Colonic mucosa (tissue), 4 donors: ENCODE data around the gene PHF23. TPM values are rescaled to one million over a fixed set of nuclear protein-coding genes. Genes with fewer than 3 reads are reported as not detected.
A peak's percentile ranks its signal among the peaks of the same experiment; 100 is the strongest.
"Not testable (repeated sequence)": the region's sequence is repeated elsewhere in the genome, so short reads cannot be mapped to it uniquely, and the experiment has no call there.

Experiments
- DNase-seq: peaks from one replicate; pipeline ENCODE4 v3.0.0-alpha.2; 2020
- H3K27ac ChIP-seq: fragments of 200-600 bp; one replicate; pipeline ENCODE4 v1.8.0; 2021
- H3K27me3 ChIP-seq: fragments of 200-600 bp; one replicate; pipeline ENCODE4 v1.8.0; 2021
- H3K36me3 ChIP-seq: fragments of 200-600 bp; one replicate; pipeline ENCODE4 v1.8.0; 2021
- H3K4me1 ChIP-seq: fragments of 200-600 bp; one replicate; pipeline ENCODE4 v1.8.0; 2021; ENCODE audit warnings: mild to moderate bottlenecking
- H3K4me3 ChIP-seq: fragments of 200-600 bp; one replicate; pipeline ENCODE4 v1.8.0; 2021
- H3K9ac ChIP-seq, 2 donors: one replicate each; pipeline ENCODE4 v1.7.0; 2013; ENCODE audit warnings: control low read depth in 2 of 2, low read depth in 2 of 2, low read length in 2 of 2
- H3K9me3 ChIP-seq: fragments of 200-600 bp; one replicate; pipeline ENCODE4 v1.8.0; 2021
- intact Hi-C: fragments of 100-400 bp; cut with DNase I; formaldehyde crosslinking; loops from one replicate; pipeline ENCODE4 v1.14.1; 2022
- total RNA-seq, 2 donors: library from RNA; stranded (reverse); fragmentation: NEBNext Ultra II Directional in 1 of 2; extraction: Animal tissue kit (Norgen Biotek cat#: 25700) in 1 of 2; gene quantifications; one replicate each; pipeline ENCODE4 v1.2.1, GENCODE V29; 2021
- TF ChIP-seq, protein P1 (sequence below): fragments of 200-600 bp; IDR thresholded peaks from one replicate; pipeline ENCODE4 v1.8.0; 2022; ENCODE audit warnings: antibody characterized with exemption, mild to moderate bottlenecking
- donor health status: healthy.
- donor health status: DM: no; HTN: no; CAD: no.
- donor health status: DM: no; HTN: no; CAD: no.

Gene PHF23
- total RNA-seq, 2 donors from 2014 or later = 29.8 to 38.6 TPM

DNA sequence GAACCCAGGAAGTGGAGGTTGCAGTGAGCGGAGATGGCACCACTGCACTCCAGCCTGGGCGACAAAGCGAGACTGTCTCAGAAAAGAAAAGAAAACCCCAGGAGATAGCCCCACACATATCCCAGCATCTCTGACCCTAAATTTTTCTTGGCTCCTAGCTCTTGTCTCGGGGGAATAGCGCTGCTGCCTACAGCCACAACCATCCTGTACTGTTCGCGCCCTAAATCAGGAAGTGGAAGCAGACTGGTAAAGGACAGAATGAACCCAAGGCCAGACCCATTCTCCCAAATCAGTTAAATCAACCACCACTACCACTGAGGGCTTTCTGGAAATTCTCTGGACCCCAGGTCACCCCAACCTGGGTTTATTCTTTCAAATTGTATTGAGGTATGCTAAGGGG is 10.6 kb upstream of the PHF23 start:
- no peaks in the 10 kb centered on the region for H3K27me3 ChIP-seq
- DNase-seq = no peak
- peak overlapping the region; percentile 95 to 98 for H3K9ac ChIP-seq
- peaks cover 18% of the 10 kb centered on the region for H3K4me1 ChIP-seq
- TF ChIP-seq, protein P1, sequence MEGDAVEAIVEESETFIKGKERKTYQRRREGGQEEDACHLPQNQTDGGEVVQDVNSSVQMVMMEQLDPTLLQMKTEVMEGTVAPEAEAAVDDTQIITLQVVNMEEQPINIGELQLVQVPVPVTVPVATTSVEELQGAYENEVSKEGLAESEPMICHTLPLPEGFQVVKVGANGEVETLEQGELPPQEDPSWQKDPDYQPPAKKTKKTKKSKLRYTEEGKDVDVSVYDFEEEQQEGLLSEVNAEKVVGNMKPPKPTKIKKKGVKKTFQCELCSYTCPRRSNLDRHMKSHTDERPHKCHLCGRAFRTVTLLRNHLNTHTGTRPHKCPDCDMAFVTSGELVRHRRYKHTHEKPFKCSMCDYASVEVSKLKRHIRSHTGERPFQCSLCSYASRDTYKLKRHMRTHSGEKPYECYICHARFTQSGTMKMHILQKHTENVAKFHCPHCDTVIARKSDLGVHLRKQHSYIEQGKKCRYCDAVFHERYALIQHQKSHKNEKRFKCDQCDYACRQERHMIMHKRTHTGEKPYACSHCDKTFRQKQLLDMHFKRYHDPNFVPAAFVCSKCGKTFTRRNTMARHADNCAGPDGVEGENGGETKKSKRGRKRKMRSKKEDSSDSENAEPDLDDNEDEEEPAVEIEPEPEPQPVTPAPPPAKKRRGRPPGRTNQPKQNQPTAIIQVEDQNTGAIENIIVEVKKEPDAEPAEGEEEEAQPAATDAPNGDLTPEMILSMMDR = no peak
- no peaks in the 10 kb centered on the region for H3K9me3 ChIP-seq
- H3K4me3 ChIP-seq = peak overlapping the region; percentile 98
- intact Hi-C loops = no loop called here
- H3K36me3 ChIP-seq = peaks cover 3% of the 10 kb centered on the region
- H3K27ac ChIP-seq = peak overlapping the region; percentile 99

- H3K36me3 ChIP-seq = no peaks in the 10 kb centered on the region
- no peak overlapping the region for H3K4me3 ChIP-seq
- intact Hi-C loops = no loop called here
- TF ChIP-seq, protein P1 = no peak
- no peak for DNase-seq
- peaks cover 18% of the 10 kb centered on the region for H3K4me1 ChIP-seq
- H3K9me3 ChIP-seq = no peaks in the 10 kb centered on the region
- H3K27ac ChIP-seq = no peak overlapping the region
- H3K9ac ChIP-seq = peak overlapping the region in 1 of 2 donors; percentile 8
- H3K27me3 ChIP-seq = no peaks in the 10 kb centered on the region
Measured at GRCh38 chr17:7249214-7249613, 10.0 kb upstream of the PHF23 start.

DNA sequence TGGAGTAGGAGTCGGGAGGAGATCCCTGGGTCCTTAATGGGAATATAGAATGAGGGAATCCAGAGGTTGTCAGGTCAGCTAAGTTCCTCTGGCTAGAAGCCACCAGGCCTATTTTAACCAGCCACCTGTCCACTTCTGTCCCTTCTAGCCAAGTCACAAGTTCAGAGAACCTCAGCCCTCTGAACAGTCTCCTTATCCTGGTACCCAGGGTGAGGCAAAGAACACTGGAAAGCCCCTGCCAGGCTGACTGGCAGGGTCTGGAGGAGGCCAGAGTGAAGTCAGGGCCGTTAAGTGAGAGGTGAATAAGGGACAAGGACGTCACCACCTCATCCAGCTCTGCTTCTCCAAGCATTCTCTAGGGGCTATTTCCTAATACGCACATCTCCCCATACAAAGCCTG is 9.5 kb upstream of the PHF23 start:
- H3K4me3 ChIP-seq = no peak overlapping the region
- peaks cover 18% of the 10 kb centered on the region for H3K4me1 ChIP-seq
- H3K9ac ChIP-seq = peak overlapping the region in 1 of 2 donors; percentile 8
- TF ChIP-seq, protein P1 = no peak
- no peak for DNase-seq
- no peaks in the 10 kb centered on the region for H3K36me3 ChIP-seq
- H3K9me3 ChIP-seq = no peaks in the 10 kb centered on the region
- H3K27ac ChIP-seq = no peak overlapping the region
- no peaks in the 10 kb centered on the region for H3K27me3 ChIP-seq
- intact Hi-C loops = no loop called here

- no peaks in the 10 kb centered on the region for H3K27me3 ChIP-seq
- H3K27ac ChIP-seq = no peak overlapping the region
- no peak overlapping the region for H3K9ac ChIP-seq
Measured at GRCh38 chr17:7246779-7247178, 7.5 kb upstream of the PHF23 start.

GRCh38 chr17:7243838-7244237 is 4.6 kb upstream of the PHF23 start:
- H3K36me3 ChIP-seq, H3K4me3 ChIP-seq, DNase-seq, H3K9me3 ChIP-seq, H3K27me3 ChIP-seq, intact Hi-C loops: not testable (repeated sequence)
- Histone ChIP-seq H3K9ac (peak overlapping the region in 1 of 2 donors; percentile 100), H3K27ac (peak overlapping the region; percentile 99), H3K4me1 (peaks cover 14% of the 10 kb centered on the region)

More at GRCh38 chr17:7246779-7247178, 7.5 kb upstream of the PHF23 start:
- Histone ChIP-seq H3K4me3 (no peak overlapping the region), H3K9me3 (no peaks in the 10 kb centered on the region), H3K36me3 (no peaks in the 10 kb centered on the region), H3K4me1 (peaks cover 13% of the 10 kb centered on the region)
- no peak for DNase-seq
- TF ChIP-seq, protein P1 = no peak
- intact Hi-C loops = no loop called here

DNA sequence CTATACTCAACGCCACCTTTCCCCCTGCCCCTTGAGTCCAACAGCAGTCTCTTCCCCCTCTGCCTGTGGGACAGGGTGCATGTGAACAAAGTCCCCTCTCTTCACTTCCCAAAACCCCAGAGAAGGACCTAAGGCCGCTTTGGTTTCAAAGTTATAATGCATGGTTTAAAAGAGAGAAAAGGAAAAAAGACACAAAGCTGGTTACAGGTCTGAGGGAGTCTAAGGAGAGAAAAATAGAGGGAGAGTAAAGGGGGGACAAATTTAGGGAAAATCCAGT is 4.1 kb upstream of the PHF23 start:
- Histone ChIP-seq H3K27ac (peak overlapping the region; percentile 99), H3K27me3 (no peaks in the 10 kb centered on the region), H3K9me3 (no peaks in the 10 kb centered on the region), H3K4me3 (peak overlapping the region; percentile 83), H3K9ac (peak overlapping the region; percentile 71 to 100), H3K4me1 (peaks cover 14% of the 10 kb centered on the region), H3K36me3 (peaks cover 5% of the 10 kb centered on the region)
- intact Hi-C loops = no loop called here
- TF ChIP-seq, protein P1 = no peak
- no peak for DNase-seq
